Fibroblast of villous mesenchyme (primary cell): ENCODE data around the gene ARHGAP10. TPM values are rescaled to one million over a fixed set of nuclear protein-coding genes. Genes with fewer than 3 reads are reported as not detected.

Experiments
- DNase-seq: peaks from one replicate; pipeline ENCODE4 v3.0.0-alpha.2; 2010; ENCODE audit warnings: low read depth
- H3K4me3 ChIP-seq: 2 replicates; pipeline ENCODE4 v1.5.1; 2011; ENCODE audit warnings: low read depth, mild to moderate bottlenecking, low read length
- CTCF ChIP-seq: IDR thresholded peaks from 2 replicates; pipeline ENCODE4 v1.5.1; 2012; ENCODE audit warnings: low read depth, mild to moderate bottlenecking, low read length; ENCODE audit not compliant: insufficient read depth
- total RNA-seq: library from RNA; depleted of rRNA; stranded (reverse); fragments of >200 nt; gene quantifications from 2 replicates; pipeline ENCODE4 v1.2.3, GENCODE V29; 2012

The ARHGAP10 gene
- total RNA-seq, 1 donor: 41.5 TPM

GRCh38 chr4:148064451-148064850 is 332.6 kb downstream of the ARHGAP10 start:
- TF ChIP-seq CTCF: no peak
- no peak for DNase-seq
- no peak overlapping the region for H3K4me3 ChIP-seq

- H3K4me3 ChIP-seq: no peak overlapping the region
- DNase-seq: peak; percentile 92
- TF ChIP-seq CTCF: no peak
Observed at GRCh38 chr4:148065075-148065474, 333.2 kb downstream of the ARHGAP10 start.

GRCh38 chr4:148067301-148067916 is 335.5 kb downstream of the ARHGAP10 start:
- no peak for DNase-seq
- H3K4me3 ChIP-seq: no peak overlapping the region
- TF ChIP-seq CTCF: no peak

GRCh38 chr4:148068065-148068911 is 336.4 kb downstream of the ARHGAP10 start:
- no peak for TF ChIP-seq CTCF
- no peak overlapping the region for H3K4me3 ChIP-seq

GRCh38 chr4:148069086-148069894 is 337.4 kb downstream of the ARHGAP10 start:
- TF ChIP-seq CTCF: no peak
- no peak overlapping the region for H3K4me3 ChIP-seq
- no peak for DNase-seq

More at GRCh38 chr4:148068065-148068911, 336.4 kb downstream of the ARHGAP10 start:
- no peak for DNase-seq

- no peak overlapping the region for H3K4me3 ChIP-seq
- no peak for DNase-seq
- no peak for TF ChIP-seq CTCF
Observed at GRCh38 chr4:148069895-148070178, 337.9 kb downstream of the ARHGAP10 start.
